Ecto neural progenitor cell (in vitro differentiated cells): ENCODE measurements around the gene KCNN4.
"Not testable (repeated sequence)": the region's sequence is repeated elsewhere in the genome, so short reads cannot be mapped to it uniquely, and the experiment has no call there.

ENCODE experiments used
- DNase-seq: peaks from one replicate; pipeline ENCODE4 v3.0.0-alpha.2; 2018; ENCODE audit warnings: low spot score

KCNN4 gene

DNA sequence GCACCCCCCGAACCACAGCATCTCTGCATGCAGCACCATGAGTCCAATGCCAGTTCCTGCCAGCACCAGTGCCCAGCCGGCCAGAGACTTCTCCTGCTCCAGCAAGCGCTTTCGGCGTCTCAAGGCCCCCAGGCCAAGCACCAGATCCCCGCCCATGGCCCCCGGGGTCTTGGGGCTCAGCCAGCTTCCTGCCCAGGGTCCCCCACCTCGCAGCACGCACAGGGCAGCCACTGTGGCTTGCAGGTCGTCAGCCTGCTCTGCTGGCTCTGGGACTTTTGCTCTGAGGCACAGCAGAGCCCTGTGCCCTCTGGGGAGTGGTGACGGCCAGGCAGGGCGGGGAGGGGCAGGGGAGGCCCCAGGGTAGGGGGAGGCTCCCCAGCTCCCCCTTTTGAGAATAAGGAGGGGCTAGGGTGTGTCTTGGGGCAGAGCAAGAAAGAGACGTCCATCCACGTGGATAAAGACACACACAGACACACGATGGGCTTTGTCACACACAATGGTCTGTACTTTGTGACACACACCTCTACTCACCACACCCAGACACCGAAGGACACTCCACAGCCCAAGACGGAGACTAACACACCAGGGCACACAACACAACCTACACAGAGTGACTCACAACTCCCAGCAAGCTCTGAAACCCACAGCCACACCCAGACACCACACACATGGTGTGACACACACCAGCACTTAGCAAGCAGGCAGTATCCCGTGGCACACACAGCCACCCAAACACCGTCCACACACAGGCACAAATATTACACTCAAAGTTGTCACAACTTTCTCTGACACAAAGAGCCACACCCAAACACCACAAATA lies at the start of gene KCNN4:
TSS of gene KCNN4 (minus strand) at position 268 of the 820 bp plus-strand sequence. CDS start at position 156, 112 bp downstream.
- no peak for DNase-seq

GRCh38 chr19:43826787-43827754 lies 46.3 kb upstream of the KCNN4 start, which contains the start of gene ZNF283:
Gene ZNF283, plus strand, starts transcription at chr19:43827321. Its CDS starts 6,184 bp downstream, at chr19:43833505.
- peak; percentile 90 for DNase-seq

- DNase-seq = not testable (repeated sequence)
These were observed 43.8 kb upstream of the KCNN4 start for GRCh38 chr19:43824572-43824971.

- DNase-seq = not testable (repeated sequence)
These were observed 43.1 kb upstream of the KCNN4 start for GRCh38 chr19:43823856-43824255.

GRCh38 chr19:43820884-43821215 lies 40.1 kb upstream of the KCNN4 start:
- DNase-seq = no peak

DNA sequence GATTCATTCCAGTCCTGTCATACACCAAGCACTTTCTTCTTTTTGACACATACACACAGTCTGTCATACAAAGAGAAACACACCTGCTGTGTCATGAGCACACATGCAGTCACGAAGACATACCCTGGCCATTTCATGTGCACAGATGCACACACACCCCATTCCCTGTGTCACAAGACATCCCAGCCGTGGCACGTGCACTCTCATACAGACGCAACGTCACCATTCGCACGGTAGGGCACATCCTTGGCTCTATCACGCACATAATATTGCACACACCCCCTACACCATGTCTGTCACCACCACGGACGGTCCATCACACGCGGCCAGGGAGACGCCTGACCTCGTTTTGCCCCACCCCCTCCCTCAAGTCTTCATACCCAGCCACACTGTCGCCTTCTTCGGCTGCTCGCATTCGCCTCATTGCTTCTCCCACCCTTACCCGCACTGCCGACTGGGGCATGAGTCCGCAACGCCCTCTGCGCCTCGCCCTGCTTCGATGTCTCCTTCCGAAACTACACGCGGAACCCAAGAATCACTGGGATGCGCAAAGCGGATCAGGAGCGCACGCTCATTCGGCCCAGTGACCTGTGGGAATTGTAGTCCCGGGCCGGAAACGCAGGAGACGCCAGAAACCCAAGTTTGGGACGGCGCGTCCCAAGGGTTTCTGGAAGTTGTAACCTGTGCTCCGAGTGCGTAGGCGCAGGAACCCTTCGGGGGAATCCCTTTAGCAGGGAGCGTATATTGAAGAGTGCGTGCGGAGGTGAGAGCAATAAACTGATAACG lies 39.5 kb upstream of the KCNN4 start:
- no peak for DNase-seq

GRCh38 chr19:43818500-43818899 lies 37.7 kb upstream of the KCNN4 start:
- no peak for DNase-seq

DNA sequence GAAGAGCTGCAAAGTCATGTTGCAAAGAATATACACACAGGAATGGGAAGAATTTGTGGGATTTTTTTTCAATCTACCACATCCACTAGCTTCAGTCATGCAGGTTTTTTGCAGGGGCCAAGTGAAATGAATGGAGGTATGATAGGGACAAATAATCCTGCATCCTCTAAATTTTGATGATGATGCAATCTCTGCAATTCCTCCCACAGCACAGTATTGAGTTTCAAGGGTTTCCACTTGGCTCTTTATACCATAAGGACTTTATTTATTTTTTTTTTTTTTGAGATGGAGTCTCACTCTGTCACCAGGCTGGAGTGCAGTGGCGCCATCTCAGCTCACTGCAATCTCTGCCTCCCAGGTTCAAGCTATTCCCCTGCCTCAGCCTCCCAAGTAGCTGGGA lies 36.7 kb upstream of the KCNN4 start:
- not testable (repeated sequence) for DNase-seq

GRCh38 chr19:43814663-43815352 lies 34.0 kb upstream of the KCNN4 start:
- DNase-seq = no peak

- no peak for DNase-seq
These were observed 31.9 kb upstream of the KCNN4 start for GRCh38 chr19:43812688-43813087.

- no peak for DNase-seq
These were observed 31.5 kb upstream of the KCNN4 start for GRCh38 chr19:43812259-43812658.

DNA sequence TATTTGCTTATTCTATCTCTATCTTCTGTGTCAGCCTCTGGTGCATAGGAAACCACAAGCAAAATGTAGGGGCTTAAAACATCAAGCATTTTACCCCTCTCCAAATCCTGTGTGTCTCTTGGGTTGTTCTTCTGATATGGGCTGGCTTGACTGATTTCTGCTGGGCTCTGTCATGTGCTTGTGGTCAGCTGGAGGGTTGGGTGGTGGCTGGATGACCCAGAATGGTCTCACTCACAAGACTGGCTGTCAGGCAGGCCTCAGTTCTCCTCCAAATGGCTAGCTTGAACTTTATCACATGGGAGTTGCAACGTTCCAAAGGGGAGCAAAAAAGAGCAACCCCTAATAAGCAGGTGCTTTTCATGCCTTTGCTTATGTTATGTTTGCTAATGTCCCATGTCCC lies 31.1 kb upstream of the KCNN4 start:
- DNase-seq = no peak

DNA sequence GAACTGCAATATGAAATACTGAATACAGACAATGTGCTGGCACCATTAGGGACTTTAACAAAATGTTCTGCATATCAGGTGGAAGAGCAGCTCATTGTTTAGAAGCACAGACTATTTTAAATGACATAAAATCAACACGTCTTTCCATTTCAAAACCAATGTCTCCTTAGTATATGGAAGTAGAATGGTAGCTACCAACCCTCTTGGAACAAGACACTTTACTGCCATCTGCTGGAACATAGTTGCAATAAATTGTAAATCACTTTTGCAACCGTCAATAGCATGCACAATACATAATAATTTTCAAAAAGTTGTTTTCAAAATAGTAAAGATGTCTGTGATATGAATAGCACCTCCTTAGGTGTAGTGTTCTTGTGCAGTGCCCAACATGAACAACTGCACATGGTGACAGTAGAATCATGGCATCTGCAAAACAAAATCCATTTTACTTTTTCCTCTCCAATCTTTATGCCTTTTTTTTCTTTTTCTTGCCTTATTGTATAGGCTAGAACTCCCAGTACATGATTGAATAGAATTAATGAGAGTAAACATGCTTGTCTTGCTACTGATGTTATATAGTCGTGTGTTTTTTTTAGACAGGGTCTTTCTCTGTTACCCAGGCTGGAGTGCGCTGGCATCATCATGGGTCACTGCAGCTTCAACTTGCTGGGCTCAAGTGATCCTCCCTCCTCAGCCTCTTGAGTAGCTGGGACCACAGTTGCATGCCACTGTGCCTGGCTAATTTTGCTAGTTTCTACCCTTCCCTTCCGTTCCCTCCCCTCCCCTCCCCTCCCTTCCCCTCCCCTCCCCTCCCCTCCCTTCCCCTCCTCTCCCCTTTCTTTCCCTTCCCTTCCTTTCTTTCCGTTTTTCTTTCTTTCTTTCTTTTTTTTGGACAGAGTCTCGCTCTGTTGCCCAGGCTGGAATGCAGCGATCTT lies 29.3 kb upstream of the KCNN4 start:
- DNase-seq = no peak

DNA sequence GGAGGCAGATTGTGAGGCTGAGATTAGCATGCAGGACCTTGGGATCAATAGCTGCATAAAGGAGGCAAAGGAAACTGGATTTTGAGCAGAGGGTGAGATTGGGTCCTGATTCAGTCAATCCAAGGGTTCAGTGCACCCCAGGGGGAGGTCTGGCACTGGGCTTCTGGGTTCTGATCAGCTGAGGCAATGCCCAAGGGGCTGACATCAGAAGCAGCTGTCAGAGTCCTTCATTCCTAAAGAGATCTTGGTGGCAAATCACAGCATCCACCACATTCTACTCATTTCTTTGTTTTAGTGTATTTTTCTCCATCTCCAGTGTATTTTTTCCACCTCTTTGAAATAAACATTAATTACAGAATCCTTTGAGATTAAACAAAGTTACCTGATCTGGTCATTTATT lies 26.9 kb upstream of the KCNN4 start:
- no peak for DNase-seq

DNA sequence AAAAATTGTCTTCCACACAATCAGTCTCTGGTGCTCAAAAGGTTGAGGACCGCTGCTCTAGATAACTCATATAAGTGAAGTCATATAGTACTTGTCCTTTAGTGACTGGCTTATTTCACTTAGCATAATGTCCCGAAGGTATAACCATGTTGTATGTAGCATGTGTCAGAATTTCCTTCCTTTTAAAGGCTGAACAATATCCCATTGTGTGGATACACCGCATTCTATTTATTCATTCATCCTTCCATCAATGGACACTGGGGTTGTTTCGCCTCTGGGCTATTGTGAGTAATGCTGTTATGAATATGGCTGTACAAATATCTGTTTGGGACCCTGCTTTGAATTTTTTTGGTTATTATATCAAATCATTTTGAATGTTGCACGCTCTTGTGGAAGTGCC lies 26.1 kb upstream of the KCNN4 start:
- no peak for DNase-seq

DNA sequence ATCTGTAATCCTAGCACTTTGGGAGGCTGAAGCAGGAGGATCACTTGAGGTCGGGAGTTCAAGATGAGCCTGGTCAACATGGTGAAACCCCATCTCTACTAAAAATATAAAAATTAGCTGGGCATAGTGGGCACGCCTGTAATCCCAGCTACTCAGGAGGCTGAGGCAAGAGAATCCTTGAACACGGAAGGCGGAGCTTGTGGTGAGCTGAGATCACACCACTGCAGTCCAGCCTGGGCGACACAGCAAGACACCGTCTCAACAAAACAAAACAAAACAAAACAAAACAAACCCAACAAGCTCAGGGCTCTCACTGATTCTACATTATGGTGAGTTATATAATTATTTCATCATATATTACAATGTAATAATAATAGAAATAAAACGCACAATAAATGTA lies 25.6 kb upstream of the KCNN4 start:
- not testable (repeated sequence) for DNase-seq

GRCh38 chr19:43804432-43804831 lies 23.7 kb upstream of the KCNN4 start:
- DNase-seq = no peak

DNA sequence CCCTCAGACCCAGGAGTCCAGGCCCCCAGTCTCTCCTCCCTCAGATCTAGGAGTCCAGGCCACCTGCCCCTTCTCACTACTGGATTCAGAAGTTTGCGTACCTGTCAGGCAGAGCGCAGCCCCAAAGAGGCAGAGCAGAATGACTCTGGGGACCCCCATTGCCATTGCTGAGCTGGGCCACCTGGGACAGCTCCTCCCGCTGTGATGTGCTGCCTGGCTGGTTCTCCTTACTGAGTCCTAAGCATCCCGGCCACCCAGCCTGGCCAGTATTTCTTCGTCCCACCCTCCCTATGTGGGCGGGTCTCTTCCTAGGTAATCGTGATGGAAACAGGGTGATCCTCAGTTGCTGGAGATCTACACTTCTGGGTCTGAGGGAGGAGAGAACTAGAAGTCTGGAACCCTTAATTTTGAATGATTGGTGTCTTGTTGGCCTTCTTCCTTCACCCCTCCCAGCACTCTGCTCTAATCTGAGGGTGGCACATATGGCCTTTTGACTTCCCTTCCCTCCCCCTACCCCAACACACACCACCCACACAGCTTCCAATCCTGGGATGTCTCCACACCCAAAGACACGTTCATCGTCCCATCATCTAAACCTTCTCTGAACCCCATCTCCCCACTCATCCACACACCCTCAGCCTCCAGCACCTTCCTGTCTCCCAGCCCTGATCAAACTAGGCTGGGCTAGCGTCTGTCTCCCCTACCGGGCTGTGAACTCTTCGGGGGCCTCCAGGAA lies 21.6 kb upstream of the KCNN4 start, which contains the start of gene LYPD5:
TSS of gene LYPD5 (minus strand) at position 232 of the 736 bp plus-strand sequence. CDS start at position 165, 67 bp downstream.
- DNase-seq = no peak

GRCh38 chr19:43799502-43800142 lies 18.8 kb upstream of the KCNN4 start:
- no peak for DNase-seq
